GM12801 (cell line): ENCODE data around the gene PARVB.

Experiments used
- TF ChIP-seq, protein P1 (sequence below): IDR thresholded peaks from one replicate; pipeline ENCODE4 v1.5.1; 2011; ENCODE audit warnings: control low read depth; ENCODE audit not compliant: insufficient read length; ENCODE audit errors: extremely low read depth

The PARVB gene

DNA sequence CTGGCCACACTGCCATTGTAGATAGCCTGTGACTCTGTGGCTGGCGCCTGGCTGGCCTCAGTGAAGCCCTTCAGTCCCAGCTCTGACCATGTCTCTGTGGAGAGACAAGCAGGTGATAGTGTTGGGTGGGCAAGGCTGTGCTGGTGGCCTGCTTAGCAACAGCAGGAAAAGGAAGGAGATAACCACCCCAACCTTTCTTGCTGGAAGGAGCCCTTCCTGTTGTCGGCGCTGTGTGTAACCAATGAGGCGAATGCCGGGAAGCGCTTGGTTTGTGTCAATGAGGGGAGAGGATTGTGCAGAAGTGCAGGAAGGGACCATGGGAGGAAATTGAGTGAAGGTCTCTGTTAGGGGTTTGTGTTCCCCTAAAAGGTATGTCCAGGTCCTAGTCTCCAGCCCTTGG, 27.3 kb downstream of the PARVB start:
- TF ChIP-seq, protein P1, sequence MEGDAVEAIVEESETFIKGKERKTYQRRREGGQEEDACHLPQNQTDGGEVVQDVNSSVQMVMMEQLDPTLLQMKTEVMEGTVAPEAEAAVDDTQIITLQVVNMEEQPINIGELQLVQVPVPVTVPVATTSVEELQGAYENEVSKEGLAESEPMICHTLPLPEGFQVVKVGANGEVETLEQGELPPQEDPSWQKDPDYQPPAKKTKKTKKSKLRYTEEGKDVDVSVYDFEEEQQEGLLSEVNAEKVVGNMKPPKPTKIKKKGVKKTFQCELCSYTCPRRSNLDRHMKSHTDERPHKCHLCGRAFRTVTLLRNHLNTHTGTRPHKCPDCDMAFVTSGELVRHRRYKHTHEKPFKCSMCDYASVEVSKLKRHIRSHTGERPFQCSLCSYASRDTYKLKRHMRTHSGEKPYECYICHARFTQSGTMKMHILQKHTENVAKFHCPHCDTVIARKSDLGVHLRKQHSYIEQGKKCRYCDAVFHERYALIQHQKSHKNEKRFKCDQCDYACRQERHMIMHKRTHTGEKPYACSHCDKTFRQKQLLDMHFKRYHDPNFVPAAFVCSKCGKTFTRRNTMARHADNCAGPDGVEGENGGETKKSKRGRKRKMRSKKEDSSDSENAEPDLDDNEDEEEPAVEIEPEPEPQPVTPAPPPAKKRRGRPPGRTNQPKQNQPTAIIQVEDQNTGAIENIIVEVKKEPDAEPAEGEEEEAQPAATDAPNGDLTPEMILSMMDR, result no peak

DNA sequence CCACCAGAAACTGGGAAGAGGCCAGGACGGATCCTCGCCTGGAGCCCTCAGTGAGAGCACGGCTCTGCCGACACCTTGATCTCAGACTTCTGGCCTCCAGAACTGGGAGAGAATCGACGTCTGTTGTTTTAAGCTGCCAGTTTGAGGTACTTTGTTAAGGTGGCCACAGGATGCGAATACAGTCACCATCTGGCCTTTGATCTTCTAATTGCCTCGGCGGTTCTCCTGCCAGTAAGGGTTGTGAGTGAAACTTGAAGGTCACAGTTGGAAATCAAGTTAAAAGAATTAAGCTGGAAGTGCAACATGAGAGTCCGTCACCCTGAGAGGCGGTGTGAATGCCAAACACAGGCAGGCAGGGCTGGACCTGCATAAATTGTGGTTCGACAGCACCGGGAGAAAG, 27.9 kb downstream of the PARVB start:
- TF ChIP-seq, protein P1, result no peak

DNA sequence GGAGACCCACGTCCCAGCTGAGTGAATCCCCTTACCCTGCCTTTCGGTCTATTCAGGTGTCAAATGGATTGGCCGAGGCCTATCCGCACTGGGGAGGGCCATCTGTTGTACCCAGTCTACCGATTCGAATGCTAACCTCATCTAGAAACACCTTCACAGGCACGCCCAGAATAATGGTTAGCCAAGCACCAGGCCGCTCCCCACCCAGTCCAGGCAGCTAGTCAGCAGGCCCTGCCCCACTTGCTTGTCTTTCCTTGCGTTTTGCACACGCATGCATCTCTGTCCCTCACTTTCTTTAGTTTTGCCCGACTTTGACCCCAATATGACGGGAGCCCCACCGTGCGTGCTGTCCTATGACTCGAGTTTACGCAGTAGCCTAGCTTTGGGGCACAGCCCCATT, 31.7 kb downstream of the PARVB start:
- TF ChIP-seq, protein P1, result no peak

DNA sequence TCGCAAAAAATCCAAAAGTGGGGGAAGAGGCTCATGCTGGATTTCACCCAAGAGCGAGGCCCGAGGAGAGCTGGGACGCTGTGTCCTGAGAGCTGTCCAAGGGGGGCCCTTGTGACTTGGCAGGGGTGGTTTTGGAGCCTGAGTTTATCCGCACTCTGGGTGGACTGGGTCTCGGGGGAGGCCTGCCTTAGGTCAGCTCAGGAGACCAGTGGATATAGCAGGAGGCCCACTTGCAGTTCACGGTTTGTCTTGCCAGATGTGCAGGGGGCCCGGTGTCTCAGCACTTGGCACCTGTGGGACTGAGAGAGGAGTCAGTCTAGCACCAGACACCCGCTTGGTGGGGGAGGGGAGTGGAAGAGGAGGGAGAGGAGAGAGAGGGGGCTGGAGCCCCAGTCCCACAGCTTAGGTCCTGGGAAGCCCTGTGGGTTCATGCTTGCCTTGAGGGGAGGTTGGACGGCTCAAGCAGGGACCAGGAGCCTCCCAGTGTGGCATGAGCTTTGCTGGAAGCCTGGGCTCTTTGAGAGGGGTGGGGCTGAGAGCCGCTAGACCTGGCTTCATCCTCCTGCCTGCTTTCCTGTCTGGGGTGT, 33.4 kb downstream of the PARVB start:
- TF ChIP-seq, protein P1, result no peak

DNA sequence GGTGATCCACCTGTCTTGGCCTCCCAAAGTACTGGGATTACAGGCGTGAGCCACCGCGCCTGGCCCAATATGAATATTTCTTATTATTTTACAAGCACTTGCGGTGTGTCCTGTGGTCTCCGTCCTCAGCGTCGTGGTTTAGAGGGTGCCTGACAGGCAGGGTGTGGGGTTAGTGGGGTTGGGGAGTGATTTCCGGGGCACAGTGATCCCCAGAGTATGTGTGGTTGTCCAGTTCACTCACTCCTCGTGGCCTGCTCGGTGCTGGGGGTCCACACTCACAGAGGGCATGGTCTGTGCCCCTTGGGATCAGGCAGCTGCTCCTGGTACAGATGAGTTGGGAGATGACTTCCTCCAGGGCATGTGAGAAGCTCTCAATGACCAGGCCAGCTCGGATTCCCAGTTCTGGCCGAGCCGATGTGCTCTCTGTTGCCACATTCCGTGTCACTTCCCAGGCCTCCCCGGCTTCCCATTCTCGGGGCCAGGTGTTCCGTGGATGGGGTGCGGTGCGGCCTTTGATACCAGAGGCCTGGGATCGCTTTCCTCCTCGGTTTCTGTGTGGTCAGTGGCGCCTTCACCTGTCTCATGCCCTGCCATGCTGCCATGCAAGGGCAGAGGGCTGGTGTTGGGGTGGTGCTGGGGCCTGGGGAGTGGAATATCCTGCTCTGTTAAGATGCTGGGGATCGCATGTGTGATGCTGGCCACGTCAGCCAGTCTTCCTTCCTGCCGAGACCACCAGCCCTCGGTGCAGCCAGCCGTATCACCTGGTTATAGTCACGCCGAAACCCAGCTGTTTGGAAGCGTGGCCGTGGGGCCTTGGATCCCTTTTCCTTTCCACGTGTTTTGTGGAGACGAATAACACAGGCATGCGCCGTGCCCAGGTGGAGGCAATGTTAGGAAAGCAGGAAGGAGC, 39.6 kb downstream of the PARVB start:
- TF ChIP-seq, protein P1, result no peak

DNA sequence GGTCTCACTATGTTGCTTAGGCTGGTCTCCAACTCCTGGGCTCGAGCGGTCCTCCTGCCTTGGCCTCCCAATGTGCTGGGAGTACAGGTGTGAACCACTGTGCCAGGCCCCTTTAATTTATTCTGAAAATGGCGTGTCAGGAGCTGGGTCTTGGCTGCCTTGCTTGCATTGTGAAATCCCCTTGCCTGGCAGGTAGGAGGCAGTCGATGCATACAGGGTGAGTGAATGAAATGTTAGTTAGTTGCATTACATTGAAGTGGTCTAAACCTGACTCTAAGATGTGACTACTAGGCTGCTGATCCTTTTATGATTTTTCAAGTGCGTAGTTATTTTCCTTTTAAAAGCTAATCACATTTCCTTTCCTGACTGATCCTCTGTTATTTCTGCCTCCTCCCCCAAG, 42.9 kb downstream of the PARVB start:
- TF ChIP-seq, protein P1, result no peak

DNA sequence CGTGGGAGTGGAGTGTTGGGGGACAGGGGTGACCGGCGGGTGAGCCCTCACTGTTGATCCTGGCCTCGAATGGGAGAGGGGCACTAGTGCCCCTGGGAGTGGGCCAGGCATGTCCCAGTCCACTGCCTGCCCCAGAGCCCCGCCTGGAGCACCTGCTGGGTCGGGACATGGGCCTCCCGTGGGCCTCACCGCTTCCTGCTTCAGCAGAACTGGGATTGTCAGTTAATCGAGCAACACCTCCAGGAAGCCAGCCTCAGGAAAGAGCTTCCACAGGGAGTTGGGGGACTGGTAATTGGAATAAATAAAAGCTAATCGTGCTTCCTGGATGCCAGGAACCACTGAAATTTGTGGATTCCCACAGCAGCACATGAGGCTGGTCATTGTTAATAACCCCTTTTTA, 43.8 kb downstream of the PARVB start:
- TF ChIP-seq, protein P1, result no peak
